Subcutaneous abdominal adipose tissue (tissue), 5 donors: ENCODE data around the gene DHRS1.

Experiments used
- H3K27ac ChIP-seq: one replicate; pipeline ENCODE4 v1.7.0; 2013; ENCODE audit warnings: low read depth, mild to moderate bottlenecking, inconsistent platforms, low read length, moderate library complexity
- H3K27me3 ChIP-seq, 5 donors: one replicate each; pipeline ENCODE4 v1.7.0; 2013; ENCODE audit warnings: low read length in 5 of 5, inconsistent platforms in 1 of 5; ENCODE audit not compliant: control insufficient read depth in 5 of 5, insufficient read depth in 4 of 5
- H3K36me3 ChIP-seq, 5 donors: one replicate each; pipeline ENCODE4 v1.7.0; 2013; ENCODE audit warnings: low read length in 5 of 5; ENCODE audit not compliant: control insufficient read depth in 5 of 5, insufficient read depth in 5 of 5
- H3K4me1 ChIP-seq, 5 donors: one replicate each; pipeline ENCODE4 v1.7.0; 2013; ENCODE audit warnings: low read length in 5 of 5, mild to moderate bottlenecking in 3 of 5, moderate library complexity in 1 of 5; ENCODE audit not compliant: control insufficient read depth in 5 of 5, insufficient read depth in 5 of 5
- H3K4me3 ChIP-seq, 5 donors: one replicate each; pipeline ENCODE4 v1.7.0; 2013; ENCODE audit warnings: low read length in 5 of 5, low read depth in 1 of 5
- H3K9ac ChIP-seq, 5 donors: one replicate each; pipeline ENCODE4 v1.7.0; 2013; ENCODE audit warnings: low read length in 5 of 5, mild to moderate bottlenecking in 4 of 5, moderate library complexity in 3 of 5
- H3K9me3 ChIP-seq, 5 donors: one replicate each; pipeline ENCODE4 v1.7.0; 2013; ENCODE audit warnings: low read length in 5 of 5; ENCODE audit not compliant: control insufficient read depth in 5 of 5
- donor health status: healthy.
- donor health status: healthy.
- donor health status: healthy.
- donor health status: healthy.
- donor health status: healthy.

DHRS1 gene

GRCh38 chr14:24299255-24300191 lies at the start of gene DHRS1, which contains the start of gene NOP9:
Gene DHRS1, minus strand, starts transcription at chr14:24299780. Its CDS starts 674 bp downstream, at chr14:24299106.
Gene NOP9, plus strand, starts transcription at chr14:24299850. Its CDS starts 105 bp downstream, at chr14:24299955.
- no peaks in the 10 kb centered on the region for H3K27me3 ChIP-seq
- H3K4me3 ChIP-seq: peak within 1 kb of the TSS; percentile 91 to 96 (median 95)
- H3K36me3 ChIP-seq: peaks cover 6 to 50% (median 46%) of the 10 kb centered on the region in 5 donors

GRCh38 chr14:24348186-24348585 lies 48.6 kb upstream of the DHRS1 start:
- H3K9me3 ChIP-seq: no peaks in the 10 kb centered on the region
- no peak overlapping the region for H3K27ac ChIP-seq
- H3K27me3 ChIP-seq: peaks cover 0 to 4% (median 0%) of the 10 kb centered on the region in 5 donors
- H3K4me3 ChIP-seq: no peak overlapping the region
- no peak overlapping the region for H3K9ac ChIP-seq
- H3K4me1 ChIP-seq: peaks cover 0 to 18% (median 4%) of the 10 kb centered on the region in 5 donors
- H3K36me3 ChIP-seq: no peaks in the 10 kb centered on the region

More at GRCh38 chr14:24299255-24300191, at the start of gene DHRS1, which contains the start of gene NOP9:
- Histone ChIP-seq H3K9me3 (no peaks in the 10 kb centered on the region), H3K9ac (peak within 1 kb of the TSS; percentile 78 to 96 (median 92)), H3K4me1 (peaks cover 10 to 39% (median 33%) of the 10 kb centered on the region in 5 donors), H3K27ac (peak within 1 kb of the TSS; percentile 84)

GRCh38 chr14:24347134-24347533 lies 47.6 kb upstream of the DHRS1 start:
- H3K27ac ChIP-seq: peak overlapping the region; percentile 6
- H3K36me3 ChIP-seq: no peaks in the 10 kb centered on the region
- H3K4me1 ChIP-seq: peaks cover 0 to 18% (median 4%) of the 10 kb centered on the region in 5 donors
- H3K9ac ChIP-seq: no peak overlapping the region
- H3K27me3 ChIP-seq: peaks cover 0 to 4% (median 0%) of the 10 kb centered on the region in 5 donors
- no peaks in the 10 kb centered on the region for H3K9me3 ChIP-seq
- no peak overlapping the region for H3K4me3 ChIP-seq

GRCh38 chr14:24343795-24344660 lies 44.4 kb upstream of the DHRS1 start:
- Histone ChIP-seq H3K27ac (no peak overlapping the region), H3K36me3 (no peaks in the 10 kb centered on the region), H3K4me3 (no peak overlapping the region), H3K9me3 (no peaks in the 10 kb centered on the region), H3K9ac (no peak overlapping the region), H3K4me1 (peaks cover 6 to 25% (median 10%) of the 10 kb centered on the region in 5 donors), H3K27me3 (peaks cover 0 to 3% (median 0%) of the 10 kb centered on the region in 5 donors)

- H3K9me3 ChIP-seq: no peaks in the 10 kb centered on the region
- H3K36me3 ChIP-seq: peaks cover 0 to 6% (median 0%) of the 10 kb centered on the region in 5 donors
- no peak overlapping the region for H3K27ac ChIP-seq
- no peak overlapping the region for H3K9ac ChIP-seq
- H3K27me3 ChIP-seq: peaks cover 0 to 3% (median 0%) of the 10 kb centered on the region in 5 donors
- H3K4me3 ChIP-seq: no peak overlapping the region
- peaks cover 10 to 36% (median 19%) of the 10 kb centered on the region in 5 donors for H3K4me1 ChIP-seq
These were observed 43.3 kb upstream of the DHRS1 start for GRCh38 chr14:24342889-24343288.

DNA sequence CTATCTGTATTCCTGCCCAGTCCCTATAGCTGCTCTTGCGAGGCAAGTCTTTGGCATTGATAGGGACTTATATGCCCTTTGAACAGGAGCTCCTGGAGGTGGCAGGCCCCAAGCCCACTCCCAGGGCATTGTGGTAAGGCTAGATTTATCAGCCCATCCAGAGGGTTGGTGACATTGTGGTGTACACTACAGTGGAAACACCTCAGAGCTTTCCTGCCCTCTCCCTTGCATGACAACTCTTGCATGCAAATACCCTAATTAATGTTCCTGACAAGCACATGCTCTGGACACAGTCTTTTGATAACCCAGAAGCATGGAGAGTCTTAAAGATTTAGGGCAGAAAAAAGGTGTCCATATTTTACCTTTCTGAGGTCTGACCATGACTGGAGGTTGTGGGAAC lies 41.0 kb upstream of the DHRS1 start:
- no peaks in the 10 kb centered on the region for H3K9me3 ChIP-seq
- no peak overlapping the region for H3K27ac ChIP-seq
- peaks cover 0 to 19% (median 3%) of the 10 kb centered on the region in 5 donors for H3K36me3 ChIP-seq
- no peak overlapping the region for H3K4me3 ChIP-seq
- peaks cover 0 to 7% (median 2%) of the 10 kb centered on the region in 5 donors for H3K27me3 ChIP-seq
- peaks cover 6 to 30% (median 23%) of the 10 kb centered on the region in 5 donors for H3K4me1 ChIP-seq
- no peak overlapping the region for H3K9ac ChIP-seq

DNA sequence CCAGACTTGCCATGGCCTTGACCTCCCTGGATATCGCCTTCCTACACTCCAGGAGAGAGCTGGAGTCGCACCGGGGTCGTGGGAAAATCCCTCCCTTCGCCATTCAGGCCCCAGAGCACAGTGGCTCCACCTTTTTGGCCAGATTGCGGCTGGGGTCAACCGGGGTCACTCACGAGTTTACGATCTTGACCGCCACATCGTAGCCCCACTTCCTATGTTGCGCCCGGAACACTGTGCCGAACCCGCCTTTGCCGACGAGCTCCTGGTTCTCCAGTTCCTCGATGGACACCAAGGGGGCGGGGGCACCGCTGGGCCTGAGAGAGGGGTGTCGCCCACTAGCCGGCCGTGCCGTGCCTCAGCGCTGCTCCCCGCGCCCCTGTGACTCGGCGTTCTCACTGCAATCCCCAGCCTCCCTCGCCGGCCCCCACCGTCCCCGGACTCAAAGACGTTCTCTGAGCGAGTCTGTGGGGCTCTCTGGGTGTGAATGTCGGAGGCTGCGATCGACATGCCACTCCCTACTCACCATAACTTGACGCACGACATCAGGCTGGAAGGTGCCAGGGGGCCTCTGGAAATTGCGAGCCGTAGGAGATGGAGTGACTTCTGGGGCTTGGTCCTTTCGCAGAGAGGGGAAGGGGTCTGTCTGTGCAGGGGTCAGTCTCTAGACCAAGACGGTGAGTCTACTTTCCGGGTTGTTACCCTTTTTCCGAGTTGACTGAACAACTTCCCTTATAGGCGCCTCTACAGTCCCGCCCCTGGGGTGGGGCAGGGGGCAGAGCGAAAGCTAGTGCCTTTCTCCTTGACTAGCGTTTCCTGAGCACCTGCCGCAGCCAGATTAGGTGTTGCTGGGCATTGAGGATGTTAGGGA lies 39.9 kb upstream of the DHRS1 start, which contains the start of gene RIPK3:
Gene RIPK3 (minus strand): TSS at position 708 of the 868 bp plus-strand sequence. CDS start 165 bp downstream, at position 543.
- peak within 1 kb of the TSS; percentile 68 to 83 (median 78) for H3K4me3 ChIP-seq
- H3K27ac ChIP-seq: peak within 1 kb of the TSS; percentile 30
- H3K36me3 ChIP-seq: peaks cover 0 to 19% (median 3%) of the 10 kb centered on the region in 5 donors
- peak within 1 kb of the TSS; percentile 8 to 62 (median 46) for H3K9ac ChIP-seq
- peaks cover 0 to 15% (median 10%) of the 10 kb centered on the region in 5 donors for H3K27me3 ChIP-seq
- H3K9me3 ChIP-seq: no peaks in the 10 kb centered on the region
- H3K4me1 ChIP-seq: peaks cover 8 to 41% (median 33%) of the 10 kb centered on the region in 5 donors

DNA sequence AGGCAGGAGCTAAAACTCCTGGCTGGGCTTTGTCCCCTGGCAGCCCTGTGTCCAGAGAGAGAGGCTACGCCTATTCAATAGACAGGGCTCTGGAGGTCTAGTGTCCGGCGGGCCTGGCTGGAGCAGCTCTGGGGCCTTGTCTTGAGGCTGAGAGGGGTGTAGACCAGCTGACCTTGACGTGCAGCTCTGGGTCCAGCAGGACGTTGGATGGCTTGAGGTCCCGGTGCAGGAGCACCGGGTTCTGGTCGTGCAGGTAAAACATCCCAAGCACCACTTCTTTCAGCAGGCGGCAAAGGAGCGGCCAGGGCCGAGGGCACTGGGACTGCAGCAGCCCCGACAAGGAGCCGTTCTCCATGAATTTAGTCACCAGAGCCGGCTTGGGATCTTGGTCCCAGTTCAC lies 39.3 kb upstream of the DHRS1 start:
- Histone ChIP-seq H3K9me3 (no peaks in the 10 kb centered on the region), H3K4me3 (peak overlapping the region; percentile 68 to 79 (median 75)), H3K36me3 (peaks cover 0 to 19% (median 3%) of the 10 kb centered on the region in 5 donors), H3K4me1 (peaks cover 8 to 47% (median 39%) of the 10 kb centered on the region in 5 donors), H3K9ac (peak overlapping the region in 4 of 5 donors; percentile 8 to 62 (median 50)), H3K27me3 (peaks cover 0 to 21% (median 15%) of the 10 kb centered on the region in 5 donors), H3K27ac (peak overlapping the region; percentile 30)

DNA sequence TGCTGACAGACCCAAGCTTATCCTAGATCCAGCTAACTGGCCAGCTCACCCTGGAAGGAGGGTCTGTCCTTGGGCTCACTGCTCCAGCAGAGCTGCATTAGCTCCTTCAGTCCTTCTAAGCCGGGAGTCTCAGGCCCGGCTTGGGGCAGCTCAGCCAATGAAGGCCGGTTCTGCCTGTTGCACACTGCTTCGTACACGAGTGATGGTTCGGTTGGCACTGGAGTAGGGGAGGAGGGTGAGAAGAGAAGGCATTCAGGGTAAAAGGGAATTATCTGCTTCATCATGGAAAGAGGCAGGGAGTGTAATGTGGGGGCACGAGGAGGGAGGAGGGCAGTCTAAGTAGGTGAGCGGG lies 38.2 kb upstream of the DHRS1 start:
- Histone ChIP-seq H3K4me1 (peaks cover 9 to 54% (median 47%) of the 10 kb centered on the region in 5 donors), H3K27me3 (peaks cover 0 to 22% (median 15%) of the 10 kb centered on the region in 5 donors), H3K9me3 (no peaks in the 10 kb centered on the region), H3K36me3 (peaks cover 0 to 19% (median 3%) of the 10 kb centered on the region in 5 donors), H3K9ac (peak overlapping the region in 1 of 5 donors; percentile 35), H3K27ac (no peak overlapping the region), H3K4me3 (no peak overlapping the region)
